K562 (cell line): ENCODE data around the gene SLC12A9. TPM values are rescaled to one million over a fixed set of nuclear protein-coding genes. Genes with fewer than 3 reads are reported as not detected.
A peak's percentile ranks its signal among the peaks of the same experiment; 100 is the strongest.

ENCODE experiments used
- ATF7 ChIP-seq: fragments of 450-650 bp; IDR thresholded peaks from 2 replicates; pipeline ENCODE4 v1.7.1; 2014; ENCODE audit warnings: mild to moderate bottlenecking, moderate library complexity
- BCOR ChIP-seq: fragments of 450-650 bp; IDR thresholded peaks from 2 replicates; pipeline ENCODE4 v1.6.1; 2016
- BRD9 ChIP-seq: fragments of 450-650 bp; IDR thresholded peaks from 2 replicates; pipeline ENCODE4 v1.6.1; 2018; ENCODE audit warnings: low read depth; ENCODE audit not compliant: partially characterized antibody
- CEBPG ChIP-seq, 3 experiments: fragments of 200-800 bp in 1 of 3; sonication (Bioruptor generic) in 1 of 3; sonication (generic) in 1 of 3; formaldehyde crosslinking in 1 of 3; IDR thresholded peaks in 2 of 3; conservative IDR thresholded peaks in 1 of 3; 2 replicates each; pipeline versions ENCODE4 v1.6.1 to v1.8.0; 2016 to 2022; ENCODE audit warnings: missing compliant biosample characterization in 2 of 3, missing genetic modification characterization in 2 of 3, mild to moderate bottlenecking in 1 of 3, missing genetic modification reagents in 1 of 3
- CREB1 ChIP-seq, 2 experiments: sonication (generic) in 1 of 2; formaldehyde crosslinking in 1 of 2; IDR thresholded peaks; 2 replicates each; pipeline versions ENCODE4 v1.6.1 to v1.8.0; 2012 to 2022; ENCODE audit warnings: inconsistent platforms in 1 of 2, mild to moderate bottlenecking in 1 of 2, missing genetic modification reagents in 1 of 2, moderate library complexity in 1 of 2
- CSDE1 ChIP-seq, 2 experiments: fragments of 450-650 bp; IDR thresholded peaks; 2 replicates each; pipeline ENCODE4 v1.6.1; 2016; ENCODE audit warnings: mild to moderate bottlenecking in 1 of 2
- DNMT1 ChIP-seq: fragments of 450-650 bp; IDR thresholded peaks from 2 replicates; pipeline ENCODE4 v1.6.1; 2016; ENCODE audit warnings: antibody characterized with exemption, mild to moderate bottlenecking
- E2F3 ChIP-seq: fragments of 250-450 bp; sonication (Bioruptor Pico); IDR thresholded peaks from 2 replicates; pipeline ENCODE4 v1.4.0; 2020; ENCODE audit warnings: mild to moderate bottlenecking
- HLTF ChIP-seq: fragments of 450-650 bp; IDR thresholded peaks from 2 replicates; pipeline ENCODE4 v1.6.1; 2016
- JUN ChIP-seq, 2 experiments: sonication (generic) in 1 of 2; formaldehyde crosslinking in 1 of 2; IDR thresholded peaks; 2 replicates each; pipeline versions ENCODE4 v1.6.1 to v1.8.0; 2012 to 2022; ENCODE audit warnings: borderline replicate concordance in 2 of 2, mild to moderate bottlenecking in 2 of 2, improper control_type of control experiment in 1 of 2, low read depth in 1 of 2, low read length in 1 of 2, missing genetic modification reagents in 1 of 2
- MAX ChIP-seq: sonication (generic); formaldehyde crosslinking; IDR thresholded peaks from 2 replicates; pipeline ENCODE4 v1.9.0; 2022; ENCODE audit warnings: mild to moderate bottlenecking, missing genetic modification reagents
- NCOA1 ChIP-seq: fragments of 450-650 bp; IDR thresholded peaks from 2 replicates; pipeline ENCODE4 v1.6.1; 2016; ENCODE audit warnings: low read depth
- NCOA6 ChIP-seq: fragments of 450-650 bp; IDR thresholded peaks from 2 replicates; pipeline ENCODE4 v1.6.1; 2017; ENCODE audit warnings: mild to moderate bottlenecking
- NKRF ChIP-seq: fragments of 450-650 bp; IDR thresholded peaks from 2 replicates; pipeline ENCODE4 v1.6.1; 2016; ENCODE audit warnings: borderline replicate concordance
- PCBP1 ChIP-seq: fragments of 200-400 bp; formaldehyde crosslinking; IDR thresholded peaks from 2 replicates; pipeline ENCODE4 v1.6.1; 2018; ENCODE audit warnings: mild to moderate bottlenecking, low read depth, low read length; ENCODE audit not compliant: poor library complexity, severe bottlenecking
- RAD51 ChIP-seq: fragments of 450-650 bp; IDR thresholded peaks from 2 replicates; pipeline ENCODE4 v1.7.1; 2016; ENCODE audit warnings: low read depth, mild to moderate bottlenecking, borderline replicate concordance
- TEAD4 ChIP-seq, 2 experiments: sonication (generic) in 1 of 2; formaldehyde crosslinking in 1 of 2; IDR thresholded peaks; 2 replicates each; pipeline versions ENCODE4 v1.6.1 to v1.8.0; 2012 to 2022; ENCODE audit warnings: borderline replicate concordance in 1 of 2, inconsistent platforms in 1 of 2, low read length in 1 of 2, mild to moderate bottlenecking in 1 of 2, missing genetic modification reagents in 1 of 2
- YY1 ChIP-seq, 3 experiments: IDR thresholded peaks; 2 replicates each; pipeline ENCODE4 v1.6.1; 2011; ENCODE audit warnings: low read length in 2 of 3, mild to moderate bottlenecking in 2 of 3, moderate library complexity in 2 of 3, borderline replicate concordance in 1 of 3, control low read depth in 1 of 3, low read depth in 1 of 3; ENCODE audit not compliant: insufficient read depth in 3 of 3, insufficient replicate concordance in 2 of 3, control insufficient read depth in 1 of 3, insufficient read length in 1 of 3; ENCODE audit errors: extremely low read depth in 1 of 3
- ZBTB1 ChIP-seq: sonication (generic); formaldehyde crosslinking; IDR thresholded peaks from 2 replicates; pipeline ENCODE4 v1.8.1; 2023; ENCODE audit warnings: missing genetic modification reagents, low read depth, mild to moderate bottlenecking, borderline replicate concordance
- ZBTB7A ChIP-seq: IDR thresholded peaks from 2 replicates; pipeline ENCODE4 v1.6.1; 2011; ENCODE audit warnings: low read depth, mild to moderate bottlenecking, low read length, moderate library complexity, borderline replicate concordance; ENCODE audit not compliant: control insufficient read depth
- ZNF263 ChIP-seq: sonication (generic); formaldehyde crosslinking; IDR thresholded peaks from 2 replicates; pipeline ENCODE4 v1.8.0; 2022; ENCODE audit warnings: mild to moderate bottlenecking, missing genetic modification reagents, borderline replicate concordance
- ZNF511 ChIP-seq: sonication (generic); formaldehyde crosslinking; IDR thresholded peaks from 2 replicates; pipeline ENCODE4 v1.8.0; 2022; ENCODE audit warnings: mild to moderate bottlenecking, missing genetic modification reagents
- ZSCAN29 ChIP-seq: fragments of 450-650 bp; IDR thresholded peaks from 2 replicates; pipeline ENCODE4 v1.6.1; 2017
- polyA plus RNA-seq, 8 experiments: library from polyadenylated mRNA; depleted of rRNA in 4 of 8; stranded (reverse) in 5 of 8; unstranded in 3 of 8; fragments of >200 nt; fragmentation: Nextera tagmentation in 2 of 8; fragmentation: Illumina TruSeq in 1 of 8; extraction: Ambion mirVana in 2 of 8; extraction: Trizol in 1 of 8; gene quantifications; 2 replicates each; pipeline versions ENCODE4 v1.2.1 to v1.2.3, GENCODE V29; 2011 to 2014; ENCODE audit warnings: inconsistent platforms in 1 of 8, missing spikeins in 1 of 8
- total RNA-seq, 7 experiments: library from RNA; depleted of rRNA in 6 of 7; stranded (reverse); fragments of >200 nt in 6 of 7; fragmentation: Illumina TruSeq in 2 of 7; extraction: Trizol in 2 of 7; gene quantifications; 2 replicates each; pipeline versions ENCODE4 v1.2.1 to v1.2.3, GENCODE V29; 2011 to 2021; ENCODE audit warnings: low replicate concordance in 1 of 7

The SLC12A9 gene
- total and polyA plus RNA-seq, 9 of the 15 experiments (the other 6 are each of a cell fraction or from before 2014, with no cell fraction given): 0.06 to 20.2 (median 10.7) TPM

GRCh38 chr7:100895956-100896731 lies 43.6 kb downstream of the SLC12A9 start (continued):
- TF ChIP-seq ZNF511 (CRISPR knock-in tag) (peak; percentile 73; the same call in 1 of the 2 replicates), ZBTB7A (peak; percentile 77; the same call in 1 of the 2 replicates), E2F3 (CRISPR knock-in tag) (no peak), ATF7 (peak; percentile 96), MAX (CRISPR knock-in tag) (peak; percentile 68), ZSCAN29 (0 out of 2 replicates have a peak, but pooled peaks have one; percentile 16), ZBTB1 (CRISPR knock-in tag) (peak; percentile 49; the same call in 1 of the 2 replicates), BRD9 (peak; percentile 32), DNMT1 (no peak), HLTF (peak; percentile 78), JUN (IDR thresholded peaks at IDR 0.05; ENCODE audit: borderline replicate concordance, low read depth, low read length) (peak; percentile 70), JUN (CRISPR knock-in tag; IDR thresholded peaks at IDR 0.05; ENCODE audit: borderline replicate concordance) (no peak), NCOA6 (peak; percentile 86), CSDE1 (IDR thresholded peaks at IDR 0.05) (peak in 1 of 2 experiments; percentile 59; a peak in 1 of 4 replicates), CEBPG (CRISPR knock-in tag; IDR thresholded peaks at IDR 0.05) (peak; percentile 57; the same call in 1 of the 2 replicates), CEBPG (tag; conservative IDR thresholded peaks at IDR 0.05 in 1 of 2, IDR thresholded peaks at IDR 0.05 in 1 of 2) (no peak), RAD51 (peak; percentile 84), NKRF (peak; percentile 86), CREB1 (IDR thresholded peaks at IDR 0.05) (peak; percentile 53; the same call in 1 of the 2 replicates), CREB1 (CRISPR knock-in tag; IDR thresholded peaks at IDR 0.05) (peak; percentile 45; the same call in 1 of the 2 replicates), NCOA1 (0 out of 2 replicates have a peak, but pooled peaks have one; percentile 25), YY1 (IDR thresholded peaks at IDR 0.05; ENCODE audit: borderline replicate concordance in 1 of 3, control insufficient read depth in 1 of 3, extremely low read depth in 1 of 3, insufficient read depth in 3 of 3, insufficient read length in 1 of 3, insufficient replicate concordance in 2 of 3, low read depth in 1 of 3, low read length in 2 of 3) (peak in 1 of 3 experiments; percentile 20), BCOR (peak; percentile 82), TEAD4 (IDR thresholded peaks at IDR 0.05; ENCODE audit: low read length) (0 out of 2 replicates have a peak, but pooled peaks have one; percentile 43), TEAD4 (CRISPR knock-in tag; IDR thresholded peaks at IDR 0.05; ENCODE audit: borderline replicate concordance) (no peak), ZNF263 (CRISPR knock-in tag) (peak; percentile 27; the same call in 1 of the 2 replicates), PCBP1 (no peak)
